ENCODE measurements around the gene CCDC88C. TPM values are rescaled to one million over a fixed set of nuclear protein-coding genes. Genes with fewer than 3 reads are reported as not detected.

CCDC88C gene
- total and polyA plus RNA-seq, 2 experiments from 2014 or later: 23.6 to 60.7 TPM

DNA sequence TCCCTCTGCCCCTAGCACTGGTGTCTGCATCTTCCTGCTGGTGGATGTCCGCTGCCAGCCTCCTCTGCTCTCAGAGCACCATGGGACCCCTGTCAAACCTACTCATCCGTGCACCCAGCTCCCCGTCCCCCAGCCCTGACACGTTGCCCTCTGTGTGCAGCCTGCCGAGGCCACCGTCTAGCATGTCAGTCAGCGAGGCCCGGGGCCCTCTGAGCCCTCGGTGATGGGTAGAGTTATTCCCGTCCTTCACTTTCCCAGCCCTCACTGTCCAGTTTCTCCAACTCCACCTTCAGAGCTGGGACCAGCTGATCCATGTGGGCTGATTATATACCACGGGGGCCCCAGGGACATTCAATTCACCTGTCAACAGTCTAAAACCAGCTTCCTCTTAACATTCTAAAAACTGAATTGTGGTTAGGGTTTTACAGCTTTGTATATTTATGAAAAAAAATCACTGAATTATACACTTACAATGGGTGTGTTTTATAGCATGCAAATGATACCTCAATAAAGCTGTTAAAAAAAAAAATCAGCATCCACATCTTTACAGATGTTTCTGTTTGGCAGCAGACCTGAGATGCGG is 61.3 kb downstream of the CCDC88C start:
- Histone ChIP-seq H3K79me2 (replicated peaks; ENCODE audit: insufficient read depth) (peaks cover 29% of the 10 kb centered on the region), H3K9me2 (ENCODE audit: insufficient read depth) (no peaks in the 10 kb centered on the region), H3K4me2 (no peak overlapping the region), H3K4me3 (no peak overlapping the region), H3F3A (replicated peaks; ENCODE audit: low read depth) (no peaks in the 10 kb centered on the region), H4K20me1 (replicated peaks; ENCODE audit: insufficient read depth) (peaks cover 10% of the 10 kb centered on the region), H3K27me3 (ENCODE audit: insufficient read depth) (no peaks in the 10 kb centered on the region), H2AFZ (no peak overlapping the region), H3K4me1 (ENCODE audit: insufficient read depth) (peaks cover 17% of the 10 kb centered on the region), H3K27ac (ENCODE audit: low read depth) (no peak overlapping the region), H3K36me3 (ENCODE audit: insufficient read depth) (no peaks in the 10 kb centered on the region)
- Mint-ChIP-seq H3K27me3 (ENCODE audit: insufficient read depth, low read depth, poor library complexity) (peaks cover 11% of the 10 kb centered on the region), H3K4me3 (no peak overlapping the region), H3K36me3 (ENCODE audit: low read depth) (peaks cover 7% of the 10 kb centered on the region; the same call in 2 of the 3 replicates), H3K4me1 (peaks cover 39% of the 10 kb centered on the region), H3K27ac (no peak overlapping the region), H3K9me3 (no peaks in the 10 kb centered on the region)
- TF ChIP-seq JUNB (IDR thresholded peaks at IDR 0.05; ENCODE audit: unreplicated experiment) (no peak), EZH2 (IDR thresholded peaks at IDR 0.05; ENCODE audit: low read depth, unreplicated experiment) (no peak), ZNF114 (CRISPR knock-in tag; IDR thresholded peaks at IDR 0.05) (no peak), NANOG (IDR thresholded peaks at IDR 0.05; ENCODE audit: borderline replicate concordance) (no peak), STAT1 (IDR thresholded peaks at IDR 0.05; ENCODE audit: unreplicated experiment) (no peak), CREB1 (CRISPR knock-in tag; IDR thresholded peaks at IDR 0.05; ENCODE audit: low read depth) (no peak), EZH2phosphoT487 (IDR thresholded peaks at IDR 0.05; ENCODE audit: unreplicated experiment) (no peak), ZNF331 (CRISPR knock-in tag; IDR thresholded peaks at IDR 0.05; ENCODE audit: low read depth) (no peak)
- TF ChIP-seq, protein P1, sequence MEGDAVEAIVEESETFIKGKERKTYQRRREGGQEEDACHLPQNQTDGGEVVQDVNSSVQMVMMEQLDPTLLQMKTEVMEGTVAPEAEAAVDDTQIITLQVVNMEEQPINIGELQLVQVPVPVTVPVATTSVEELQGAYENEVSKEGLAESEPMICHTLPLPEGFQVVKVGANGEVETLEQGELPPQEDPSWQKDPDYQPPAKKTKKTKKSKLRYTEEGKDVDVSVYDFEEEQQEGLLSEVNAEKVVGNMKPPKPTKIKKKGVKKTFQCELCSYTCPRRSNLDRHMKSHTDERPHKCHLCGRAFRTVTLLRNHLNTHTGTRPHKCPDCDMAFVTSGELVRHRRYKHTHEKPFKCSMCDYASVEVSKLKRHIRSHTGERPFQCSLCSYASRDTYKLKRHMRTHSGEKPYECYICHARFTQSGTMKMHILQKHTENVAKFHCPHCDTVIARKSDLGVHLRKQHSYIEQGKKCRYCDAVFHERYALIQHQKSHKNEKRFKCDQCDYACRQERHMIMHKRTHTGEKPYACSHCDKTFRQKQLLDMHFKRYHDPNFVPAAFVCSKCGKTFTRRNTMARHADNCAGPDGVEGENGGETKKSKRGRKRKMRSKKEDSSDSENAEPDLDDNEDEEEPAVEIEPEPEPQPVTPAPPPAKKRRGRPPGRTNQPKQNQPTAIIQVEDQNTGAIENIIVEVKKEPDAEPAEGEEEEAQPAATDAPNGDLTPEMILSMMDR (conservative IDR thresholded peaks at IDR 0.05; ENCODE audit: low read depth in 2 of 2): no peak
- TF ChIP-seq, protein P2, sequence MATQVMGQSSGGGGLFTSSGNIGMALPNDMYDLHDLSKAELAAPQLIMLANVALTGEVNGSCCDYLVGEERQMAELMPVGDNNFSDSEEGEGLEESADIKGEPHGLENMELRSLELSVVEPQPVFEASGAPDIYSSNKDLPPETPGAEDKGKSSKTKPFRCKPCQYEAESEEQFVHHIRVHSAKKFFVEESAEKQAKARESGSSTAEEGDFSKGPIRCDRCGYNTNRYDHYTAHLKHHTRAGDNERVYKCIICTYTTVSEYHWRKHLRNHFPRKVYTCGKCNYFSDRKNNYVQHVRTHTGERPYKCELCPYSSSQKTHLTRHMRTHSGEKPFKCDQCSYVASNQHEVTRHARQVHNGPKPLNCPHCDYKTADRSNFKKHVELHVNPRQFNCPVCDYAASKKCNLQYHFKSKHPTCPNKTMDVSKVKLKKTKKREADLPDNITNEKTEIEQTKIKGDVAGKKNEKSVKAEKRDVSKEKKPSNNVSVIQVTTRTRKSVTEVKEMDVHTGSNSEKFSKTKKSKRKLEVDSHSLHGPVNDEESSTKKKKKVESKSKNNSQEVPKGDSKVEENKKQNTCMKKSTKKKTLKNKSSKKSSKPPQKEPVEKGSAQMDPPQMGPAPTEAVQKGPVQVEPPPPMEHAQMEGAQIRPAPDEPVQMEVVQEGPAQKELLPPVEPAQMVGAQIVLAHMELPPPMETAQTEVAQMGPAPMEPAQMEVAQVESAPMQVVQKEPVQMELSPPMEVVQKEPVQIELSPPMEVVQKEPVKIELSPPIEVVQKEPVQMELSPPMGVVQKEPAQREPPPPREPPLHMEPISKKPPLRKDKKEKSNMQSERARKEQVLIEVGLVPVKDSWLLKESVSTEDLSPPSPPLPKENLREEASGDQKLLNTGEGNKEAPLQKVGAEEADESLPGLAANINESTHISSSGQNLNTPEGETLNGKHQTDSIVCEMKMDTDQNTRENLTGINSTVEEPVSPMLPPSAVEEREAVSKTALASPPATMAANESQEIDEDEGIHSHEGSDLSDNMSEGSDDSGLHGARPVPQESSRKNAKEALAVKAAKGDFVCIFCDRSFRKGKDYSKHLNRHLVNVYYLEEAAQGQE (IDR thresholded peaks at IDR 0.05; ENCODE audit: unreplicated experiment): no peak
- TF ChIP-seq, protein P3, sequence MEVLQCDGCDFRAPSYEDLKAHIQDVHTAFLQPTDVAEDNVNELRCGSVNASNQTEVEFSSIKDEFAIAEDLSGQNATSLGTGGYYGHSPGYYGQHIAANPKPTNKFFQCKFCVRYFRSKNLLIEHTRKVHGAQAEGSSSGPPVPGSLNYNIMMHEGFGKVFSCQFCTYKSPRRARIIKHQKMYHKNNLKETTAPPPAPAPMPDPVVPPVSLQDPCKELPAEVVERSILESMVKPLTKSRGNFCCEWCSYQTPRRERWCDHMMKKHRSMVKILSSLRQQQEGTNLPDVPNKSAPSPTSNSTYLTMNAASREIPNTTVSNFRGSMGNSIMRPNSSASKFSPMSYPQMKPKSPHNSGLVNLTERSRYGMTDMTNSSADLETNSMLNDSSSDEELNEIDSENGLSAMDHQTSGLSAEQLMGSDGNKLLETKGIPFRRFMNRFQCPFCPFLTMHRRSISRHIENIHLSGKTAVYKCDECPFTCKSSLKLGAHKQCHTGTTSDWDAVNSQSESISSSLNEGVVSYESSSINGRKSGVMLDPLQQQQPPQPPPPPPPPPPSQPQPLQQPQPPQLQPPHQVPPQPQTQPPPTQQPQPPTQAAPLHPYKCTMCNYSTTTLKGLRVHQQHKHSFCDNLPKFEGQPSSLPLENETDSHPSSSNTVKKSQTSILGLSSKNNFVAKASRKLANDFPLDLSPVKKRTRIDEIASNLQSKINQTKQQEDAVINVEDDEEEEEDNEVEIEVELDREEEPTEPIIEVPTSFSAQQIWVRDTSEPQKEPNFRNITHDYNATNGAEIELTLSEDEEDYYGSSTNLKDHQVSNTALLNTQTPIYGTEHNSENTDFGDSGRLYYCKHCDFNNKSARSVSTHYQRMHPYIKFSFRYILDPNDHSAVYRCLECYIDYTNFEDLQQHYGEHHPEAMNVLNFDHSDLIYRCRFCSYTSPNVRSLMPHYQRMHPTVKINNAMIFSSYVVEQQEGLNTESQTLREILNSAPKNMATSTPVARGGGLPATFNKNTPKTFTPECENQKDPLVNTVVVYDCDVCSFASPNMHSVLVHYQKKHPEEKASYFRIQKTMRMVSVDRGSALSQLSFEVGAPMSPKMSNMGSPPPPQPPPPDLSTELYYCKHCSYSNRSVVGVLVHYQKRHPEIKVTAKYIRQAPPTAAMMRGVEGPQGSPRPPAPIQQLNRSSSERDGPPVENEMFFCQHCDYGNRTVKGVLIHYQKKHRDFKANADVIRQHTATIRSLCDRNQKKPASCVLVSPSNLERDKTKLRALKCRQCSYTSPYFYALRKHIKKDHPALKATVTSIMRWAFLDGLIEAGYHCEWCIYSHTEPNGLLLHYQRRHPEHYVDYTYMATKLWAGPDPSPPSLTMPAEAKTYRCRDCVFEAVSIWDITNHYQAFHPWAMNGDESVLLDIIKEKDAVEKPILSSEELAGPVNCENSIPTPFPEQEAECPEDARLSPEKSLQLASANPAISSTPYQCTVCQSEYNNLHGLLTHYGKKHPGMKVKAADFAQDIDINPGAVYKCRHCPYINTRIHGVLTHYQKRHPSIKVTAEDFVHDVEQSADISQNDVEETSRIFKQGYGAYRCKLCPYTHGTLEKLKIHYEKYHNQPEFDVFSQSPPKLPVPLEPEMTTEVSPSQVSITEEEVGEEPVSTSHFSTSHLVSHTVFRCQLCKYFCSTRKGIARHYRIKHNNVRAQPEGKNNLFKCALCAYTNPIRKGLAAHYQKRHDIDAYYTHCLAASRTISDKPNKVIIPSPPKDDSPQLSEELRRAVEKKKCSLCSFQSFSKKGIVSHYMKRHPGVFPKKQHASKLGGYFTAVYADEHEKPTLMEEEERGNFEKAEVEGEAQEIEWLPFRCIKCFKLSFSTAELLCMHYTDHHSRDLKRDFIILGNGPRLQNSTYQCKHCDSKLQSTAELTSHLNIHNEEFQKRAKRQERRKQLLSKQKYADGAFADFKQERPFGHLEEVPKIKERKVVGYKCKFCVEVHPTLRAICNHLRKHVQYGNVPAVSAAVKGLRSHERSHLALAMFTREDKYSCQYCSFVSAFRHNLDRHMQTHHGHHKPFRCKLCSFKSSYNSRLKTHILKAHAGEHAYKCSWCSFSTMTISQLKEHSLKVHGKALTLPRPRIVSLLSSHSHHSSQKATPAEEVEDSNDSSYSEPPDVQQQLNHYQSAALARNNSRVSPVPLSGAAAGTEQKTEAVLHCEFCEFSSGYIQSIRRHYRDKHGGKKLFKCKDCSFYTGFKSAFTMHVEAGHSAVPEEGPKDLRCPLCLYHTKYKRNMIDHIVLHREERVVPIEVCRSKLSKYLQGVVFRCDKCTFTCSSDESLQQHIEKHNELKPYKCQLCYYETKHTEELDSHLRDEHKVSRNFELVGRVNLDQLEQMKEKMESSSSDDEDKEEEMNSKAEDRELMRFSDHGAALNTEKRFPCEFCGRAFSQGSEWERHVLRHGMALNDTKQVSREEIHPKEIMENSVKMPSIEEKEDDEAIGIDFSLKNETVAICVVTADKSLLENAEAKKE (CRISPR knock-in tag; IDR thresholded peaks at IDR 0.05): no peak
- TF ChIP-seq, protein P4, sequence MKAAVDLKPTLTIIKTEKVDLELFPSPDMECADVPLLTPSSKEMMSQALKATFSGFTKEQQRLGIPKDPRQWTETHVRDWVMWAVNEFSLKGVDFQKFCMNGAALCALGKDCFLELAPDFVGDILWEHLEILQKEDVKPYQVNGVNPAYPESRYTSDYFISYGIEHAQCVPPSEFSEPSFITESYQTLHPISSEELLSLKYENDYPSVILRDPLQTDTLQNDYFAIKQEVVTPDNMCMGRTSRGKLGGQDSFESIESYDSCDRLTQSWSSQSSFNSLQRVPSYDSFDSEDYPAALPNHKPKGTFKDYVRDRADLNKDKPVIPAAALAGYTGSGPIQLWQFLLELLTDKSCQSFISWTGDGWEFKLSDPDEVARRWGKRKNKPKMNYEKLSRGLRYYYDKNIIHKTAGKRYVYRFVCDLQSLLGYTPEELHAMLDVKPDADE (IDR thresholded peaks at IDR 0.05): no peak
- DNase-seq (ENCODE audit: low spot score): no peak
- ATAC-seq: no peak
